ENCODE results near the gene PCF11.

GRCh38 chr11:83161610-83162199, 4.8 kb downstream of the PCF11 start:
- TF ChIP-seq CTCF (IDR thresholded peaks at IDR 0.05) (no peak), POLR2A (IDR thresholded peaks at IDR 0.05) (no peak)

All from Peyer's patch (tissue), 4 donors.